COR-L47 (cell line): ENCODE data around the gene LDHAL6B.
"Not testable (repeated sequence)": the region's sequence is repeated elsewhere in the genome, so short reads cannot be mapped to it uniquely, and the experiment has no call there.

Source experiments
- DNase-seq: peaks from one replicate; lab custom pipeline; 2025; lab: John Stamatoyannopoulos, UW

The LDHAL6B gene

GRCh38 chr15:59206623-59207183 lies at the start of gene LDHAL6B:
Gene LDHAL6B, plus strand, starts transcription at chr15:59206843. Its CDS starts 98 bp downstream, at chr15:59206941.
- no peak for DNase-seq

GRCh38 chr15:59157396-59157795 lies 49.2 kb upstream of the LDHAL6B start:
- no peak for DNase-seq

- no peak for DNase-seq
Measured at GRCh38 chr15:59157840-59158700, 48.6 kb upstream of the LDHAL6B start.

GRCh38 chr15:59158701-59159034 lies 48.0 kb upstream of the LDHAL6B start:
- DNase-seq = peak; percentile 18

GRCh38 chr15:59159210-59159609 lies 47.4 kb upstream of the LDHAL6B start:
- no peak for DNase-seq

GRCh38 chr15:59160880-59161593 lies 45.6 kb upstream of the LDHAL6B start:
- DNase-seq = peak; percentile 87

GRCh38 chr15:59162080-59162479 lies 44.6 kb upstream of the LDHAL6B start:
- not testable (repeated sequence) for DNase-seq

- peak; percentile 6 for DNase-seq
Measured at GRCh38 chr15:59165726-59166125, 40.9 kb upstream of the LDHAL6B start.

- DNase-seq = no peak
Measured at GRCh38 chr15:59166166-59166565, 40.5 kb upstream of the LDHAL6B start.

- no peak for DNase-seq
Measured at GRCh38 chr15:59166601-59167265, 39.9 kb upstream of the LDHAL6B start.

GRCh38 chr15:59168536-59168935 lies 38.1 kb upstream of the LDHAL6B start:
- DNase-seq = no peak

- DNase-seq = no peak
Measured at GRCh38 chr15:59169251-59169708, 37.4 kb upstream of the LDHAL6B start.

GRCh38 chr15:59170295-59171066 lies 36.2 kb upstream of the LDHAL6B start:
- DNase-seq = peak; percentile 80

- DNase-seq = no peak
Measured at GRCh38 chr15:59171067-59171397, 35.6 kb upstream of the LDHAL6B start.

GRCh38 chr15:59172289-59172901 lies 34.2 kb upstream of the LDHAL6B start:
- no peak for DNase-seq

GRCh38 chr15:59173194-59173593 lies 33.4 kb upstream of the LDHAL6B start:
- DNase-seq = no peak

- DNase-seq = no peak
Measured at GRCh38 chr15:59174151-59174834, 32.4 kb upstream of the LDHAL6B start.

GRCh38 chr15:59174835-59175831 lies 31.5 kb upstream of the LDHAL6B start:
- DNase-seq = peak; percentile 40

GRCh38 chr15:59176653-59177316 lies 29.9 kb upstream of the LDHAL6B start:
- DNase-seq = no peak
